Measurements from ENCODE around the gene C13orf46.

DNA sequence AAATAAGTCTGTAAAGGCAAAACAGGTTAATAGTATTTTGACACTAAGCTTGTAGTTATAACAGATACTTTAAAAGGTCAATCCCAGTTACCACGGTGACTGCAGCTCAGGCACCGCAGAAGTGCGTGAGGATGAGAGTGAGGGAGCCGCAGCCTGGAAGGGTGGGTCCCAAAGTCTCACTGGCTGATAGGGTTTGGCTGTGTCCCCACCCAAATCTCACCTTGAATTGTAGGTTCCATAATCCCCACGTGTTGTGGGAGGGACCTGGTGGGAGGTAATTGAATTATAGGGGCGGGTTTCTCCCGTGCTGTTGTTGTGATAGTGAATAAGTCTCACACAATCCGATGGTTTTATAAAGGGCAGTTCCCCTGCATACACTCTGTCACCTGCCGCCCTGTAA is 70.0 kb downstream of the C13orf46 start:
- TF ChIP-seq ZNF274 (IDR thresholded peaks at IDR 0.05; ENCODE audit: low read depth, low read length) (no peak), YY1 (IDR thresholded peaks at IDR 0.05; ENCODE audit: insufficient read depth, insufficient read length) (no peak)
